Parathyroid adenoma (tissue), 2 donors: ENCODE measurements around the gene GRM1.

Experiments
- H2AFZ ChIP-seq: fragments of 300-600 bp; sonication (generic); one replicate; pipeline ENCODE4 v1.7.0; 2017; ENCODE audit warnings: antibody characterized with exemption, mild to moderate bottlenecking
- H3K27ac ChIP-seq: fragments of 300-600 bp; sonication (generic); one replicate; pipeline ENCODE4 v1.7.0; 2017
- H3K27me3 ChIP-seq: fragments of 300-600 bp; sonication (generic); one replicate; pipeline ENCODE4 v1.7.0; 2017; ENCODE audit warnings: low read length; ENCODE audit not compliant: control insufficient read depth, insufficient read depth
- H3K36me3 ChIP-seq: fragments of 300-600 bp; sonication (generic); one replicate; pipeline ENCODE4 v1.7.0; 2017; ENCODE audit warnings: low read length; ENCODE audit not compliant: control insufficient read depth, insufficient read depth
- H3K4me1 ChIP-seq: fragments of 300-600 bp; sonication (generic); one replicate; pipeline ENCODE4 v1.7.0; 2017; ENCODE audit warnings: control low read depth
- H3K4me2 ChIP-seq: fragments of 300-600 bp; sonication (generic); one replicate; pipeline ENCODE4 v1.7.0; 2017; ENCODE audit warnings: low read length
- H3K4me3 ChIP-seq: fragments of 300-600 bp; sonication (generic); one replicate; pipeline ENCODE4 v1.7.0; 2017; ENCODE audit warnings: low read depth, low read length
- H3K79me2 ChIP-seq: fragments of 300-600 bp; sonication (generic); one replicate; pipeline ENCODE4 v1.7.0; 2017; ENCODE audit warnings: control low read depth
- H3K9ac ChIP-seq: fragments of 300-600 bp; sonication (generic); one replicate; pipeline ENCODE4 v1.7.0; 2017; ENCODE audit warnings: mild to moderate bottlenecking
- H3K9me3 ChIP-seq: fragments of 300-600 bp; sonication (generic); one replicate; pipeline ENCODE4 v1.7.0; 2017; ENCODE audit warnings: low read length; ENCODE audit not compliant: control insufficient read depth
- CTCF ChIP-seq: fragments of 300-600 bp; sonication (generic); IDR thresholded peaks from one replicate; pipeline ENCODE4 v1.7.0; 2017; ENCODE audit warnings: antibody characterized with exemption, mild to moderate bottlenecking
- donor health status: primary hyperparathyroidism.

The GRM1 gene

GRCh38 chr6:146402476-146402875, 373.6 kb downstream of the GRM1 start:
- no peaks in the 10 kb centered on the region for H3K79me2 ChIP-seq
- H3K27ac ChIP-seq, result no peak overlapping the region
- H3K4me1 ChIP-seq, result no peaks in the 10 kb centered on the region
- TF ChIP-seq CTCF, result no peak
- no peak overlapping the region for H3K4me2 ChIP-seq
- H3K4me3 ChIP-seq, result no peak overlapping the region
- no peak overlapping the region for H2AFZ ChIP-seq
- no peak overlapping the region for H3K9ac ChIP-seq
- H3K36me3 ChIP-seq, result no peaks in the 10 kb centered on the region
- H3K27me3 ChIP-seq, result no peaks in the 10 kb centered on the region
- no peaks in the 10 kb centered on the region for H3K9me3 ChIP-seq

GRCh38 chr6:146408583-146408982, 379.7 kb downstream of the GRM1 start:
- TF ChIP-seq CTCF, result no peak
- Histone ChIP-seq H3K9ac (no peak overlapping the region), H3K27me3 (no peaks in the 10 kb centered on the region), H3K4me3 (no peak overlapping the region), H3K9me3 (peaks cover 4% of the 10 kb centered on the region), H3K36me3 (no peaks in the 10 kb centered on the region), H3K4me2 (no peak overlapping the region), H3K79me2 (no peaks in the 10 kb centered on the region), H2AFZ (no peak overlapping the region), H3K27ac (no peak overlapping the region), H3K4me1 (no peaks in the 10 kb centered on the region)

- no peaks in the 10 kb centered on the region for H3K4me1 ChIP-seq
- no peak for TF ChIP-seq CTCF
- H3K9me3 ChIP-seq, result peaks cover 4% of the 10 kb centered on the region
Measured at GRCh38 chr6:146410851-146411595, 382.2 kb downstream of the GRM1 start.

GRCh38 chr6:146419576-146419975, 390.7 kb downstream of the GRM1 start:
- H3K9me3 ChIP-seq, result no peaks in the 10 kb centered on the region
- H3K27me3 ChIP-seq, result no peaks in the 10 kb centered on the region
- no peak overlapping the region for H3K4me2 ChIP-seq
- TF ChIP-seq CTCF, result no peak
- H3K79me2 ChIP-seq, result no peaks in the 10 kb centered on the region
- H3K27ac ChIP-seq, result no peak overlapping the region
- H3K36me3 ChIP-seq, result no peaks in the 10 kb centered on the region
- H2AFZ ChIP-seq, result no peak overlapping the region
- no peaks in the 10 kb centered on the region for H3K4me1 ChIP-seq
- H3K4me3 ChIP-seq, result no peak overlapping the region
- no peak overlapping the region for H3K9ac ChIP-seq

More at GRCh38 chr6:146410851-146411595, 382.2 kb downstream of the GRM1 start:
- no peaks in the 10 kb centered on the region for H3K36me3 ChIP-seq
- H3K27me3 ChIP-seq, result no peaks in the 10 kb centered on the region
- no peak overlapping the region for H3K27ac ChIP-seq
- no peak overlapping the region for H3K9ac ChIP-seq
- no peak overlapping the region for H3K4me2 ChIP-seq
- H3K4me3 ChIP-seq, result no peak overlapping the region
- H2AFZ ChIP-seq, result no peak overlapping the region
- H3K79me2 ChIP-seq, result no peaks in the 10 kb centered on the region

GRCh38 chr6:146420255-146420654, 391.4 kb downstream of the GRM1 start:
- Histone ChIP-seq H3K4me3 (no peak overlapping the region), H3K9ac (no peak overlapping the region), H3K4me2 (no peak overlapping the region), H3K79me2 (no peaks in the 10 kb centered on the region), H3K36me3 (no peaks in the 10 kb centered on the region), H2AFZ (no peak overlapping the region), H3K9me3 (no peaks in the 10 kb centered on the region), H3K27me3 (no peaks in the 10 kb centered on the region), H3K4me1 (no peaks in the 10 kb centered on the region), H3K27ac (no peak overlapping the region)
- TF ChIP-seq CTCF, result no peak
